Inflammatory macrophage (primary cell): ENCODE measurements around the gene FAM222B.
"Not testable (repeated sequence)": the region's sequence is repeated elsewhere in the genome, so short reads cannot be mapped to it uniquely, and the experiment has no call there.

Experiments
- DNase-seq, 2 donors: peaks; one replicate each; pipeline ENCODE4 v3.0.0-alpha.2; 2020 to 2022

Gene FAM222B

DNA sequence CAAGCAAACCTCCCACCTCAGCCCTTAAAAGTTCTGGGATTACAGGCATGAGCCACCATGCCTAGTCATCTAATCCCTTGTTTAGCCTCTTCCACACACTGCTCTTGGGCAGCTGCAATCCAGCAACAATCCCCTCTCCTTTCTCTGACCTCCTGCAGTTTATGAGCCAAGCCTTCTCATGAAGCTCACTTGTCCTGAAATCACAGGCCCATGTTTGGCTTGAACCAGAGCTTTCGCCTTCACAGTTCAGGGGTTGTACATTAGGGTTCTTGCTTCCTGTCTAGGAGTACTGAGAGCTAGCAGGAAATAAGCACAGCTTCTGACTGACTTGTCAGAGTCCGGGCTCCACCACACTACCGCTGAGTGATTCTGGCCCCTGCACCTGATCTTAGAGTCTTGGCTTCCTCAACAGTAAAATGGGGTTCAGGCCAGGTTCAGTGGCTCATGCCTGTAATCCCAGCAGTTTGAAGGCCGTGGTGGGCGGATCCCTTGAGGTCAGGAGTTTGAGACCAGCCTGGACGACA is 28.5 kb upstream of the FAM222B start:
- DNase-seq, result no peak

DNA sequence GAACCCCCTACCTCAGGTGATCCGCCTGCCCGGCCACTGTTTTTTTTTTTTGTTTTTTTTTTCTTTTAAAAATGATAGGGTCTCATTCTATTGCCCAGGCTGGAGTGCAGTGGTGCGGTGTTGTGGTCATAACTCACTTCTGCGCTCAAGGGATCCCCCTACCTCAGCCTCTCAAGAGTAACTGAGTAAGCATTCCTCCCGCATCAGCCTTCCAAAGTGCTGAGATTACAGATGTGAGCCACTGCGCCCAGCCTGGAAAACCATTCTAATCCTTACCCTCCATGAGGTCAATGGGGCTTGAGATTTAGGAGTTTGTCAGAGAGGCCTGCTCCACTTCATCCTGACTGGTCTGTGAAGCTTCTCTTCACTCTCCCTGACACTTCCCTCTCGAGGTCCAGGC is 24.7 kb upstream of the FAM222B start:
- DNase-seq, result no peak

DNA sequence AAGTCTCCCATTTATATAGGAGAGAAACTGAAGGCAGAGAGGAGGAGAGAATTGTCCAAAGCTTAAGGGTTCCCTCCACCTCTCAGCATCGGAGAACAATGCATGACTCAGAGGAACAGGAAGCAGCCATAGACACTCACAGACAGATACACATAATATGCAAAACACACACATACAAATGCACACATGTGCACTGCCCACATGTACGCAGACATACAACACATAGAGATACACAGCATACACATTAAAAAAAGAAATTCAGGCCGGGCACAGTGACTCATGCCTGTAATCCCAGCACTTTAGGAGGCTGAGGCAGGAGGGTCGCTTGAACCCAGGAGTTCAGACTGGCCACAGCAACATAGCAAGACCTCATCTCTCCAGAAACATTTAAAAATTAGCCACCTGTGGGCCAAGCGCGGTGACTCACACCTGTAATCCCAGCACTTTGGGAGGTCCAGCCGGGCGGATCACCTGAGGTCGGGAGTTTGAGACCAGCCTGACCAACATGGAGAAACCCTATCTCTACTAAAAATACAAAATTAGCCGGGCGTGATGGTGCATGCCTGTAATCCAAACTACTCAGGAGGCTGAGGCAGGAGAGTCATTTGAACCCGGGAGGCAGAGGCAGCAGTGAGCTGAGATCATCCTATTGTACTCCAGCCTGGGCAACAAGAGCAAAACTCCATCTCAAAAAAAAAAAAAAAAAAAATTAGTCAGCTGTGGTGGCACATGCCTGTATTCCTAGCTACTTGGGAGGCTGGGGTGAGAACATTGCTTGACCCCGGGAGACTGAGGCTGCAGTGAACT is 23.6 kb upstream of the FAM222B start:
- peak; percentile 26 to 36 for DNase-seq

DNA sequence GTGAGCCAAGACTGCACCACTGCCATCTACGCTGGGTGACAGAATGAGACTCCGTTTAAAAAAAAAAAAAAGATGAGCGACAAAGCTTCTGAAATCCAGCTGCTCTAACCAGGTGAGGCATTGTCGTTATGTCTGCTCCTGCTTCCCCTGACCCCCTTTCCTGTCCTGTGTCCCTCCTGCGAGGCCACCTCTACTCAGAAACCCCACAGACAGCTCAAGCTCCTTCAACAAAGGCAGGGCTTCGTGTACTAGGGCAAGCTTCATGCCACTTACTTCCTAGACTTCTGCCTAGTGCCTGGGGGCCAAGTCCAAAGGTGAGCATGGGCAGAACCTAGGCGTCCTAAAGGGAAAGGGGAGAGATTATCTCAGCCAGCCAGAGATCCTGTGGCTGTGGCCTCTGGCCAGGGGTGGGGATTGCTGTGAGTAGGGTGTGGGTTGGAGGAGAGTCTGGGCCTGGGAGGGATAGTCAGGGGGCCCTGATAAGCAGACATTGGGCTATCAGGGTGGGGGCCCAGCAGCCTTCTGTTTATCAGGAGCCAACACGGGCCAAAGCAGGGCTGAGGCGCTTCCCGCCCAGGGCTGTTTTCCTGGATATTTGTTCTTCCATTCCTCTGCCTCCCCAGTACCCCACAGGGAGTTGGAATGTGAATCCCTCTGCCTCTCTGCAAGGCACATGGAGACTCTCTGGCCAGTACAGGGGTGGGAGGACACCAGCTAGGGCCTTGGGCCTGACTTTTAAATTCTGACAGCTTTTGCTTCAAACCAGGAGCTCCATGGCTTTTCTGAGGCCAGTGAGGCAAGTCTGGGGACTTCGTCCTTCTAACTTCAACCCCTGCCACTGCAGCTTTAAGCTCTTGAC is 22.6 kb upstream of the FAM222B start:
- DNase-seq, result no peak

DNA sequence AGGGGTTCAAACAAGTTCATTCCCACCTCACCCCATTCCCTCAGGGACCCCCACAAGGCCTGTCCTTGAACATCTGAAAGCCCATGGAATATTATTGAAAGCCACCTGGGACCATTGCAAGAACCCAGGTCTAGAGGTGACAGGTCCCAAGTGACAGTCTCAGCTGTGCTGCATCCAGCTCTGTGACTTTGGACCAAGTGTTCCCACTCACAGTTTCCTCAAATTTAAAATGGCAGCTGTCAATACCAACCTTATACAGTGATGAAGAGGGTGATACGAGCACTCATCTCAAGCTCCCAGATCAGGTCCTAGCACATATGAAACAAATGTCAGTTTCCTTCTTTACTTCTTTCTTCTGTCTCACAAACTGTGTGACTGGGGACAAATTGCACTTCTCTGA is 21.4 kb upstream of the FAM222B start:
- no peak for DNase-seq

DNA sequence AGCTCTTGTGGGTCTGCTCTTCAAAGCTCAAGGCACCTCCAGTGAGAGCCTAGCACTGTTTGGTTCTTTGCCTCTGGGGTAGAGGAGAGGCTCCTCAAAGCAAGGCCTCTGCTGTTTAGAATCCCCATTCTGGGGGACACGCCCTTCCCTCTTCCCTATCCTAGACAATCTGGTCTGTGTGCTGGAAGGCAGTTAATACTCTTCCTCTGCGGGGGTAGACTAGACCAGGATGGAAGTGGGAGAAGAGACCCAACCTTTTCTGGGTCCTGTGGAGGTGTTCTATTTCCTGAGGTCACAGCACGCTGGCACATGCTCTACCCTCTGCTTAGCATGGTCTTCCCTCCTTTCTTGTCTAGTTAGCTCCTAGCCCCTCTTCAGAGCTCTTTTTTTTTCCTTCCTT is 20.0 kb upstream of the FAM222B start:
- no peak for DNase-seq

DNA sequence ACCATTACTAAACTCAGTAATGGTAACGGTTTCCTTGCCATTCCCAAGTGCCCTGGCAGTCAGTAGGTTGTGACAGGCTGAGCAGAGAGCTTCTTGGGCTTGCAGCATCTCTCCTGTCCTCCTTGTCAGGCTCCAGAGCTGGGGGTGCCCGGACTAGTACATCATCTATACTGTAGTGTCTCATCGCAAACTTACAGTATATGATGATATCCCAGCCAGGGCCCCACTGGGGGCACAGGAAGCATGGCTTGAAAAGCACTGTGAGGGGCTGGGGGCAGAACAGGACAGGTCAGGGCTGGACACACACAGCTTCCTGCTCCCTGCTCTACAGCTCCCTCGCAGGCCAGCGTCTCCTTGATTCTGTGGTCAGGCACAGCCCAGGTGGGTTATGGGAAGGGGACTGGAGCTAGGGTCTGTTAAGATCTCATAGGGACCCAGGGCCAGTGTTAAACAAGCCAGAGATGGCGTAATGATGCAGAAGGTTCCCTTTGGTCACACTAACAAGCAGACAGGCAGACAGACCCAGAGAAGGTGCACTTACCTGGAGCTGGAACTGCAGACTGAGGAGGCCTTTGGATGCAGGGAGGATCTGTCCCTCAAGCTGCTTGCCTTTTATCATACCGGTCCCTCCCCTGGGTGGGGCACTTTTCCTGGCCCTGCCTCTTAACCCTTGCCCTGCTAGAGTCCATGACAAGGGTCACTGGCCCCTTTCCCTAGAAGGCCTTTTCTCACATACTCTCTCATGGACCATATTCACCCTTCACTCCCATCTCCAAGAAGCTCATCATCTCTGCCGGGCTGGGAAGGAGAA is 19.0 kb upstream of the FAM222B start:
- DNase-seq, result no peak

DNA sequence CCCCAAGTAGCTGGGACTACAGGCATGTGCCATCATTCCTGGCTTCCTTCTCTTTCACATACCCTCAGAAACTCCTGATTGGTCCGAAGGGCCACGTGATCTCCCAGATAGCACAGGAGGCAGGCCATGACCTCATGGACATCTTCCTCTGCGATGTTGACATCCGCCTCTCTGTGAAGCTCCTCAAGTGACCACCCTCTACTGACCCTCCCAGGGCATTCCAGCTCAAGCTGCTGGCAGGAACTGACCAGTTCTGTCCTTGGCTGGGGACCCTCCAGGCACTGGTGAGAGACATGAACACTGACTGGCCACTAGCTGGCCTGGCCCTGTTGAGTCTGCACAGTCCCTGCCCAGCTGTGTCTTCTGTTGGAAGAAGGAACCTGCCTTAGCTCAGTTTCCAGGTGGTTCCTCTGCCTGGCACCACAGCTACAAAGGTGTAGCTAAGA is 17.8 kb upstream of the FAM222B start:
- DNase-seq, result no peak

DNA sequence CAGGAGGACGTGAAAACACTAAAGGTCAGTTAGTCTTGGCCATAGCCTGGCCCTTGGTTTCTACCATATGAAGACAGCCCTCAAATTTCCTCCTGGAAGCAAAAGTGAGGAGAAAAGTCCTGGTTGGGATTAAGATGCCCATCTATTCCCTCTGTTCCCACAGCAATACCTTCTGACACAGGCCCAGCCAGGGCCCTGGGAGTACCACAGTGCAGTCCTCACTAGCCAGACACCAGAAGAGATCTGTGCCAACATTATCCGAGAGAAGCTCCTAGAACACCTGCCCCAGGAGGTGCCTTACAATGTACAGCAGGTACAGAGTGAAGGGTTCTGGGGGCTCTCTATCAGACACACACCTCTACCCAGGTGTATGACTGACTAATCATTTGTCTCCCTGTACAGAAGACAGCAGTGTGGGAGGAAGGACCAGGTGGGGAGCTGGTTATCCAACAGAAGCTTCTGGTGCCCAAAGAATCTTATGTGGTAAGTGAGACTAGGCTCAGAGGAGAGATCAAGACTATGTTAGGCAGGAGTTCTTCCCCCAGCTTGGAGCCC is 16.3 kb upstream of the FAM222B start:
- no peak for DNase-seq

DNA sequence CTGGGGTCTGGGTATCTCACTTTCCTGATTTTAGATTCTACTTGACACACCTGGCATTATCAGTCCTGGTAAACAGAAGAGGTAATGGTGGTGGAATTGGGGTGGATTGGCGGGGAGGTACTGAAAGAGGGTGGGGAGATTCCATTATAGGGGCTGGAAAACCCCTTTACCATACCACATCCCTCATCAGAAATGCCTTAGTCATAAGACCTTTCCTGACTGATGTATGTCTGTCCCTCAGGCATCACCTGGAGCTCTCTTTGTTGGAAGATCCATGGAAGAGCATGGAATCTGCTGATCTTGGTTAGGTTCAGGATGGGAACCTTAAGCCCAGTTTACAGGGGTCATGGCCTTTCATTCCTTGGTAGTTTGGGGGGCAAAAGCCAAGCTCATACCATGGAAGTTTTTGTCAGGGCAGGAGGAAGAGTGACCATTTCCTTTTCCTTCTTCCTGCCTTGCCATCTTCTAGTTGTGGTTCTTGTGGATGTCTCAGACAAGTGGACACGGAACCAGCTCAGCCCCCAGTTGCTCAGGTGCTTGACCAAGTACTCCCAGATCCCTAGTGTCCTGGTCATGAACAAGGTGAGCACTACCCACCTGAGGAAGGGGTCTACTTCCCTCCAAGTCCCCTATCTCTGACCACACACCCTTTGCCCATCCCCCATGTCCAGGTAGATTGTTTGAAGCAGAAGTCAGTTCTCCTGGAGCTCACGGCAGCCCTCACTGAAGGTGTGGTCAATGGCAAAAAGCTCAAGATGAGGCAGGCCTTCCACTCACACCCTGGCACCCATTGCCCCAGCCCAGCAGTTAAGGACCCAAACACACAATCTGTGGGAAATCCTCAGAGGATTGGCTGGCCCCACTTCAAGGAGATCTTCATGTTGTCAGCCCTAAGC is 15.6 kb upstream of the FAM222B start:
- DNase-seq, result no peak

DNA sequence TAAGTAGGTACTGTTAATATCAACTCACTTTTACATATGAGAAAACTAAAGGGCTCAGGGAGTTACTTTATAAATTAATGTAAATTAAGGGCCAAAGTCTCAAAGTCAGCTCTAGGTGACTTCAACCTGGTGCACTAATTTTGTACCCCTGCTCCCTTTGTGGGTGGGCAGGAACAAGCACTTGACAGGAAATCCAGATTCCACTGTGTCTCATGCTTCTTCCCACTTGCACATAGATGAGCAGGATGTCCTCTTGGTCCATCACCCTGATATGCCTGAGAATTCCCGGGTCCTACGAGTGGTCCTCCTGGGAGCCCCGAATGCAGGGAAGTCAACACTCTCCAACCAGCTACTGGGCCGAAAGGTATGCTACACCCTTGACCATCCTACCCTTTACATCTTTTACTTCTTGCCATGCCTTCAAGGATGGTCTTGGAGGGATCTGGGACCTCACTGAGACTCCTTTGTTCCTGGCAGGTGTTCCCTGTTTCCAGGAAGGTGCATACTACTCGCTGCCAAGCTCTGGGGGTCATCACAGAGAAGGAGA is 13.5 kb upstream of the FAM222B start:
- no peak for DNase-seq

DNA sequence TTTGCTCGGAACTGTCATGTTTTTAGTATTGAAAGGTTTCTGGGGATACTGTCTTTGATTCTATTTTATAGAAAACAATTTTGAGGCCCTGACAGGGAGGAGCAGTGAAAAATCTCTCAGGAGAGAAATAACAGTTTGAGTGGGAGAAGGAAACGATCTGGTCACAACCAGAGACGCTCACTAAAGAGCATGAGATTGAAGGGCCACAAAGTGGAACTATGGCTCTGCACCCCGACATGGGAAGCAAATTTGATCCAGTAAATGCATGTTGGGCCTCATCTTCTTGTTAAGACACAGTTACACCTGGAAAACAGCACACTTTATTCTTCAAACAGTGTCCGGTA is 12.7 kb upstream of the FAM222B start:
- DNase-seq, result no peak

DNA sequence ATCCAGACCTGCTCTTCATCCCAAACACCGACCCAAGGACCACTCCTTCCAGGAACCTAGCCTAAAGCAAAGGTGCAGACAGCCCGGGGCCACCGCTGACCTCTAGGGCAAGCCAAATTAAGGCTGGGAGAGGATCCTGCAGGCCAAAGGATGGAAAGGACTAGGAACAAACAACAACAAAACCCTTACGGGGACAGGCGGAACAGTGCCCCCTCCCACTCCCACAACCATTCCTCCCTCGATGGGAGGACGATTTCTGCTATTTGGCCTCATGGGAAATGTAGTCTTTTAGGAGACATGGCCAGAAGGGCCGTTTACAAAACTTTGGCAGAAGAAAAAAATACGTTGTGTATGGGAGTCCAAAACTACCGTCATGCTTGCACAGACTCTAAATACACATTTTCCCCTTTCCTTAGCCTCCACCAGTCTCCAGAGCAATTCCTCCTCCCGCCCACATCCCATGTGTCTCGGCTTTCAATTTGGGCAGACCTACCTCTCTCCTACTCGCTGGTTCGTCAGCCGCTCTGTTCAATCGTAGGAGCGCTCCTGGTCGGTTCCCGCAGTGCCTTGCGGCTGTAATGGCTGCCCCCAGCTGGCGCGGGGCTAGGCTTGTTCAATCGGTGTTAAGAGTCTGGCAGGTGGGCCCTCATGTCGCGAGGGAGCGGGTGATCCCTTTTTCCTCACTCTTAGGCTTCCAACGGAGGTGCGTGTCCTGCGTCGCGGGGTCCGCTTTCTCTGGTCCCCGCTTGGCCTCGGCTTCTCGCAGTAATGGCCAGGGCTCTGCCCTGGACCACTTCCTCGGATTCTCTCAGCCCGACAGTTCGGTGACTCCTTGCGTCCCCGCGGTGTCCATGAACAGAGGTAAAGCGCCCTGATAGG is 12.1 kb upstream of the FAM222B start, which contains the start of gene ERAL1:
Gene ERAL1, plus strand, starts transcription at position 560 of the 879 bp plus-strand sequence. Its CDS starts 19 bp downstream, at position 579.
- DNase-seq, result peak; percentile 83 to 89

DNA sequence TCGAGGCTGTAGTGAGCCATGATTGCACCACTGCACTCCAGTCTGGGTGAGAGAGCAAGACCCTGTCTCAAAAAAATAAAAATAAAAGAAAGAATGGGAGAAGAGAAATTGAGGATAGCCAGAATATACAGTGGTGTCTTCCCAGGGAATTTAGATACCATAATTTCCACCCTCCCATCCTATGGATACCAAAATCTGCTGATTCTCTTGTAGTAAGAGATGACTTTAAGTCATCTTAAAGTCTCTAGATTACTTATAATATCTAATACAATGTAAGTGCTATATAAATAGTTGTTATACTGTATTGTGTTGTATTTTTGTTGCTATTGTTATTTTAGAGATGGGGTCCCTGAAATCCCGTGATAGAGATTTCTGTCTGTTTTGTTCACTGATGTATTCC is 10.7 kb upstream of the FAM222B start:
- no peak for DNase-seq

DNA sequence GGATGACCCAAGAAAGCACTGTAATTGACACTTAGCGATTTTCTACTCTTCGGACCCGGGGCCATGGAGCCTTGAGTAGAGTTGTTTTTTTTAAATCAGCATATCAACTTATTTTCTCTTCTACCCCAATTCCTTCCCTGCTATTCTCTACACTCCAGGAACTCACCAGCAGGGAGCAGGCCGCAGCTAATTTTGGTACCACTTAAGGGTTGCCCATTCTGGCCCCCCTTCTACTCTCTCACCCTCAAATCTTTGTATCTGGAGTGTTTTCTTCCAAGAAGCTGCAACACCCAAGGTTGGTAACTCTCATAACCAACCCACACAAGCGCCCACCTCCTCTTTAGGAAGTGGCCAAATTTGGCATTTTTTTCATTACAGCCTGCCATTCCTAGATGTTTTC is 6.7 kb upstream of the FAM222B start:
- DNase-seq, result peak; percentile 10 to 30

DNA sequence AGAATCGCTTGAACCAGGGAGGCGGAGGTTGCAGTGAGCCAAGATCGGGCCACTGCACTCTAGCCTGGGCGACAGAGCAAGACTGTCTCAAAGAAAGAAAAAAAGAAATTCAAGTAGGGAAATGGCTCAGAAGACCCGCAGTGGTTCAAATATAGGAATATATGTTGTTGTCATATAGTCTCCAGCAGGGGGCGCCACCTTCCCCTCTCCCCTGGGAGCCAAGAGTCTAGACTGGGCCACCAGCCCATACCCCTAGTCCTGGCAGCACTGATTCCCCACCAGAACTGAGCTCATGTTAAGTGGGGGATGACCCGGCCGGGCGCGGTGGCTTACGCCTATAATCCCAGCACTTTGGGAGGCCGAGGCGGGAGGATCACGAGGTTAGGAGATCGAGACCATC is 6.1 kb upstream of the FAM222B start:
- DNase-seq, result peak; percentile 48 to 64

DNA sequence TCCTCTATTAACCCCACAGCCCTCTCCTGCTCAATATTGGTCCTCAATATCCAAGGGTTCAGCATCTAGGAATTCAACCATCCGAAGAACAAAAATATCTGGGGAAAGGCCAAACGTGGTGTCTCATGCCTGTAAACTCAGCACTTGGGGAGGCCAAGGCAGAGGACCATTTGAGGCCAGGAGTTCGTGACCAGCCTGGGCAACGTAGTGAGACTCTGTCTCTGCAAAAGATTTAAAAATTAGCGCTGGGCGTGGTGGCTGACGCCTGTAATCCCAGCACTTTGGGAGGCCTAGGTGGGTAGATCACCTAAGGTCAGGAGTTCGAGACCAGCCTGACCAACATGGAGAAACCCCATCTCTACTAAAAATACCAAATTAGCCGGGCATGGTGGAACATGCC is 4.1 kb upstream of the FAM222B start:
- not testable (repeated sequence) for DNase-seq

DNA sequence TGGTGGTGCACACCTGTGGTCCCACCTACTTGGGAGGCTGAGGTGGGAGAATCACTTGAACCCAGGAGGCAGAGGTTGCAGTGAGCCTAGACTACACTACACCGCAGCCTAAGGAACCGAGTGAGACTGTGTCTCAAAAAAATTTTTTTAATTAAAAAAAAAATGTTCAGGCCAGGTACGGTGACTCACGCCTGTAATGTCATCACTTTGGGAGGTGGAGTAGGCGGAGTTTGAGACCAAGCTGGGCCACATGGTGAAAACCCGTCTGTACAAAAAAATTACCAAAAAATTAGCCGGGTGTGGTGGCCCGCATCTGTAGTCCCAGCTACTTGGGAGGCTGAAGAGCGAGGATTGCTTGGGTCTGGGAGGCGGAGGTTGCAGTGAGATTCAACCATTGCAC is 3.6 kb upstream of the FAM222B start:
- no peak for DNase-seq

DNA sequence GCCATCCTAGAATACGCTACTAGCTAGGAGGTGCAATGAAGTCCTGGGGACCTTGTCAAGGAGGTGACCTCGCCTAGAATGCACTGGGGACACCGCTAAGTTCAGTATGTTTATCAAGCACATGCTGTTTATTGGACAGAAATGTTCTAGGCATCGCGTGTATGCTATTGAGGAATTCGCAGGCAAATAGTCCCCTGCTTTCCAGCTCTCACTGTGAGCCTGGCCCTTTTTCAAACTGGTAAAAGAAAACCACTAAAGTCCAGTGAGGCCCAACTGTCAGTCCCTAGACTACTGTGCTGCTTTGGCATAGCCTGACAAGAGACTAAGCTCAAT is 1.2 kb upstream of the FAM222B start:
- no peak for DNase-seq

DNA sequence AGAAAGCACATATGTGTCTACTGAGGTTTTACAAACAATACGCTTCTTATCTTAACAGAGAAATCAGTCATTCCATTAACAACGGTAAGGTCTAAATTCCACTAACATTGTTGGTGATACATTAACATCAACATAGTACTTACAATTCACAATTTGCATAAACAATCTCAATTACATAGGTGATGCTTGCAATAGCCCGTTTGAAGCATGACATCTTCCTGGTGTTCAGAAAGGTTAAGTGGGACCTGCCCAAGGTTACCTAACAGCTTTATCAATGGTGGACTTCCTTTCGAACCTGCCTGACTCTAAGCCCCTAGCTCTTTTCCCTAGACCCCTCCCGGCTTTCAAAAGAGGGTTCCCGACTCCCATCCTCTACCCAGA is 699 bp downstream of the FAM222B start:
- no peak for DNase-seq
